ENCODE results near the gene DLG2. TPM values are rescaled to one million over a fixed set of nuclear protein-coding genes. Genes with fewer than 3 reads are reported as not detected.

Gene DLG2
- total and polyA plus RNA-seq, 2 of the 8 experiments (the other 6 are each of a cell fraction or from before 2014, with no cell fraction given), result 1.7 to 14.3 TPM

DNA sequence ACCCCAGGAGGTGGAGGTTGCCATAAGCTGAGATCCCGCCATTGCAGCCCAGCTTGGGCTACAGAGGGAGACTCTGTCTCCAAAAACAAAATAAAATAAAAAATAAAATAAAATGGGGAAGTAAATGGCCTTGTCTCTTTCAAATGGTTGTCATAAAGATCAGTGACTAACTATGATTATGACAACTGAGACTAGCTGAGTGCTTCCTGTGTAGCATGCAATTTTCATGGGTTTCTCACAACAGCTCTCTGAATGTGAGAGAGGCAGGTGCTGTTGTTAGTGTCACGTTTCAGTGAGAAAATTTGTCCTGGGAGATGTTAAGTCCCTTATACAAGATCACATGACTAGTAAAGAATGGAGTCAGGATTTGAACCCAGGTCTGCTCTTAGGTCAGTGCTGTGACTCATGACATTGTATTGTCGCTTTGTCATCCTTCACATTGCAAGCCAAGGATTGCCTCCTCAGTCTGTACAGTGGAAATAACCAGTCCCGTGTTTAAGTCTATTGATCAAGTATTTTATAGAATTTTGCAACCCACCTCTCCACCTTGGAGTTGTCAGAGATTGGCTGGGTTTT lies 2177.7 kb downstream of the DLG2 start (continued):
- TF ChIP-seq, protein P1, sequence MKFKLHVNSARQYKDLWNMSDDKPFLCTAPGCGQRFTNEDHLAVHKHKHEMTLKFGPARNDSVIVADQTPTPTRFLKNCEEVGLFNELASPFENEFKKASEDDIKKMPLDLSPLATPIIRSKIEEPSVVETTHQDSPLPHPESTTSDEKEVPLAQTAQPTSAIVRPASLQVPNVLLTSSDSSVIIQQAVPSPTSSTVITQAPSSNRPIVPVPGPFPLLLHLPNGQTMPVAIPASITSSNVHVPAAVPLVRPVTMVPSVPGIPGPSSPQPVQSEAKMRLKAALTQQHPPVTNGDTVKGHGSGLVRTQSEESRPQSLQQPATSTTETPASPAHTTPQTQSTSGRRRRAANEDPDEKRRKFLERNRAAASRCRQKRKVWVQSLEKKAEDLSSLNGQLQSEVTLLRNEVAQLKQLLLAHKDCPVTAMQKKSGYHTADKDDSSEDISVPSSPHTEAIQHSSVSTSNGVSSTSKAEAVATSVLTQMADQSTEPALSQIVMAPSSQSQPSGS (IDR thresholded peaks at IDR 0.05; ENCODE audit: low read length), result no peak
- TF ChIP-seq HDAC2 (IDR thresholded peaks at IDR 0.05; ENCODE audit: borderline replicate concordance in 1 of 2, low read depth in 2 of 2, low read length in 2 of 2), result no peak
